Adrenal gland (tissue), 12 donors: ENCODE measurements around the gene CENPS. TPM values are rescaled to one million over a fixed set of nuclear protein-coding genes. Genes with fewer than 3 reads are reported as not detected.

Experiments
- DNase-seq, 7 donors: peaks; one replicate each; pipeline ENCODE4 v3.0.0-alpha.2; 2019 to 2020
- H3K27ac ChIP-seq, 5 donors: fragments of 200-600 bp; sonication (generic) in 4 of 5; 1 replicate in 3 of 5; 2 replicates in 2 of 5; pipeline versions ENCODE4 v1.5.1 to v1.8.0; 2016 to 2020; ENCODE audit warnings: mild to moderate bottlenecking in 1 of 5
- H3K27me3 ChIP-seq: fragments of 200-600 bp; 2 replicates; pipeline ENCODE4 v1.8.0; 2021
- H3K36me3 ChIP-seq, 2 donors: fragments of 200-600 bp; replicated peaks in 1 of 2; 1 replicate in 1 of 2; 2 replicates in 1 of 2; pipeline versions ENCODE4 v1.5.1 to v1.8.0; 2018 to 2022
- H3K4me1 ChIP-seq, 2 donors: fragments of 200-600 bp; replicated peaks in 1 of 2; 1 replicate in 1 of 2; 2 replicates in 1 of 2; pipeline versions ENCODE4 v1.5.1 to v1.8.0; 2018 to 2021
- H3K4me3 ChIP-seq, 4 donors: fragments of 200-600 bp; sonication (generic) in 3 of 4; one replicate each; pipeline ENCODE4 v1.5.1; 2016 to 2018
- H3K9me3 ChIP-seq, 3 donors: fragments of 200-600 bp; sonication (generic) in 1 of 3; replicated peaks in 1 of 3; 1 replicate in 2 of 3; 2 replicates in 1 of 3; pipeline versions ENCODE4 v1.5.1 to v1.8.0; 2016 to 2021
- POLR2A ChIP-seq, 2 donors: fragments of 450-650 bp; IDR thresholded peaks; one replicate each; pipeline ENCODE4 v1.6.1; 2017; ENCODE audit warnings: antibody characterized with exemption in 2 of 2, mild to moderate bottlenecking in 2 of 2, moderate library complexity in 1 of 2
- WGBS, 4 donors: extraction: QIAGEN DNeasy Blood & Tissue Kit in 2 of 4; methylation state at CpG; one replicate each; pipeline versions ENCODE4 v1.1.5 to v1.1.7; 2013 to 2017; 5-methylcytosine and 5-hydroxymethylcytosine counted together
- intact Hi-C, 2 donors: fragments of 100-400 bp; cut with DNase I; formaldehyde crosslinking; loops; one replicate each; pipeline versions ENCODE4 v1.14.1 to v1.15.0; 2022 to 2023
- polyA plus RNA-seq, 3 donors: library from polyadenylated mRNA; stranded (reverse); fragments of 200-250 nt in 2 of 3; fragments of 350-450 nt in 1 of 3; fragmentation: Illumina TruSeq in 1 of 3; extraction: RNeasy Lipid Tissue Mini Kit (QIAGEN cat#74804) in 1 of 3; gene quantifications; one replicate each; pipeline ENCODE4 v1.2.3, GENCODE V29; 2013 to 2014
- total RNA-seq, 9 donors: library from RNA; depleted of rRNA in 4 of 9; stranded (reverse); fragments of >200 nt in 4 of 9; fragments of 120-200 nt in 1 of 9; fragmentation: NEBNext Ultra II Directional in 1 of 9; extraction: Animal tissue kit (Norgen Biotek cat#: 25700) in 1 of 9; gene quantifications; one replicate each; pipeline versions ENCODE4 v1.1.0 to v1.2.4, GENCODE V29; 2013 to 2023
- TF ChIP-seq, protein P1 (sequence below), 6 experiments: fragments of 450-650 bp in 4 of 6; fragments of 200-600 bp in 2 of 6; sonication (generic) in 1 of 6; IDR thresholded peaks; 1 replicate in 5 of 6; 2 replicates in 1 of 6; pipeline versions ENCODE4 v1.5.1 to v1.8.0; 2016 to 2021; ENCODE audit warnings: antibody characterized with exemption in 6 of 6, mild to moderate bottlenecking in 2 of 6, moderate library complexity in 1 of 6
- donor health status: healthy with polysubstance abuse.
- donor health status: Bipolar disorder and iron deficiency.
- donor health status: DM: yes; HTN: yes; CAD: no.
- donor health status: DM: no; HTN: no; CAD: no.
- donor health status: DM: no; HTN: no; CAD: no.
- donor health status: DM: yes; HTN: yes; CAD: no.

CENPS gene
- total and polyA plus RNA-seq, 12 donors: 10.0 to 32.9 (median 18.8) TPM

- no peaks in the 10 kb centered on the region for H3K36me3 ChIP-seq
- H3K27me3 ChIP-seq: no peaks in the 10 kb centered on the region
- no peak overlapping the region for H3K4me3 ChIP-seq
- H3K9me3 ChIP-seq: no peaks in the 10 kb centered on the region
- no peak for TF ChIP-seq POLR2A (IDR thresholded peaks at IDR 0.05)
- TF ChIP-seq, protein P1, sequence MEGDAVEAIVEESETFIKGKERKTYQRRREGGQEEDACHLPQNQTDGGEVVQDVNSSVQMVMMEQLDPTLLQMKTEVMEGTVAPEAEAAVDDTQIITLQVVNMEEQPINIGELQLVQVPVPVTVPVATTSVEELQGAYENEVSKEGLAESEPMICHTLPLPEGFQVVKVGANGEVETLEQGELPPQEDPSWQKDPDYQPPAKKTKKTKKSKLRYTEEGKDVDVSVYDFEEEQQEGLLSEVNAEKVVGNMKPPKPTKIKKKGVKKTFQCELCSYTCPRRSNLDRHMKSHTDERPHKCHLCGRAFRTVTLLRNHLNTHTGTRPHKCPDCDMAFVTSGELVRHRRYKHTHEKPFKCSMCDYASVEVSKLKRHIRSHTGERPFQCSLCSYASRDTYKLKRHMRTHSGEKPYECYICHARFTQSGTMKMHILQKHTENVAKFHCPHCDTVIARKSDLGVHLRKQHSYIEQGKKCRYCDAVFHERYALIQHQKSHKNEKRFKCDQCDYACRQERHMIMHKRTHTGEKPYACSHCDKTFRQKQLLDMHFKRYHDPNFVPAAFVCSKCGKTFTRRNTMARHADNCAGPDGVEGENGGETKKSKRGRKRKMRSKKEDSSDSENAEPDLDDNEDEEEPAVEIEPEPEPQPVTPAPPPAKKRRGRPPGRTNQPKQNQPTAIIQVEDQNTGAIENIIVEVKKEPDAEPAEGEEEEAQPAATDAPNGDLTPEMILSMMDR (IDR thresholded peaks at IDR 0.05): no peak
- no peak for DNase-seq
- WGBS, 4 donors: 87 to 95% (median 93%) methylated on average over 5 of the region's 5 CpGs
- intact Hi-C loops: no loop called here
- no peak overlapping the region for H3K27ac ChIP-seq
- H3K4me1 ChIP-seq: no peaks in the 10 kb centered on the region
Measured at GRCh38 chr1:10440794-10441193, 10.6 kb downstream of the CENPS start.

- no peaks in the 10 kb centered on the region for H3K4me1 ChIP-seq
- intact Hi-C loops: no loop called here
- no peak for DNase-seq
- no peaks in the 10 kb centered on the region for H3K9me3 ChIP-seq
- H3K36me3 ChIP-seq: no peaks in the 10 kb centered on the region
- TF ChIP-seq, protein P1 (IDR thresholded peaks at IDR 0.05): no peak
- no peak for TF ChIP-seq POLR2A (IDR thresholded peaks at IDR 0.05)
- H3K4me3 ChIP-seq: no peak overlapping the region
- H3K27me3 ChIP-seq: no peaks in the 10 kb centered on the region
- H3K27ac ChIP-seq: no peak overlapping the region
- WGBS, 4 donors: 93 to 100% (median 97%) methylated on average over 5 to 6 of the region's 6 CpGs
Measured at GRCh38 chr1:10444248-10444647, 14.0 kb downstream of the CENPS start.

DNA sequence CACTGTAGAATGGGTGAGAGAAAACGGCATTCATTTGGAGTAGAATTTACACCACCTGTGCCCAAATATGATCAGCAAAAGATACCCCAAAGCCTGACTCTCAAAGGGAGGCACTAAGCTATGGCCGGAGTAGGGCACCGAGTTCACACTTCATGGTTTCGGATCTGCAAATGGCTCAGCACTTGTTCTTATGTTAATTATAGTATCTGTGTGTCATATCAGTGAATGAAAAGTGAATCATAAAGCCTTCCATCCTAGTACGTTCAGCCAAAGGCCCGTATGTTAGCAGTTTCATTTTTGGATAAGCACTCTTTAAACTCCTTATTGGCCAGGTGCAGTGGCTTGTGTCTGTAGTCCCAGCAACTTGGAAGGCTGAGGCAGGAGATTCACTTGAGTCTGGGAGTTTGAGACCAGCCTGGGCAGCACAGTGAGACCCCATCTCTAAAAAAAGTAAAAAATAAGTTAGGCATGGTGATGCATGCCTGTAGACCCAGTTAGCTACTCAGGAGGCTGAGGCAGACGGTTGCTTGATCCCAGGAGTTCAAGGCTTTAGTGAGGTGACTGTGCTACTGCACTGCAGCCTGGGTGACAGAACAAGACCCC, 14.7 kb downstream of the CENPS start:
- no peaks in the 10 kb centered on the region for H3K27me3 ChIP-seq
- TF ChIP-seq POLR2A (IDR thresholded peaks at IDR 0.05): no peak
- TF ChIP-seq, protein P1 (IDR thresholded peaks at IDR 0.05): no peak

GRCh38 chr1:10446790-10447422, 16.7 kb downstream of the CENPS start:
- Histone ChIP-seq H3K36me3 (no peaks in the 10 kb centered on the region), H3K27me3 (no peaks in the 10 kb centered on the region), H3K9me3 (no peaks in the 10 kb centered on the region), H3K4me1 (no peaks in the 10 kb centered on the region), H3K27ac (no peak overlapping the region), H3K4me3 (no peak overlapping the region)
- intact Hi-C loops: no loop called here
- 94 to 98% (median 96%) methylated on average over 7 of the region's 7 CpGs for WGBS, 4 donors
- TF ChIP-seq, protein P1 (IDR thresholded peaks at IDR 0.05): no peak
- no peak for TF ChIP-seq POLR2A (IDR thresholded peaks at IDR 0.05)
- no peak for DNase-seq

More for the DNA sequence above, 14.7 kb downstream of the CENPS start:
- Histone ChIP-seq H3K9me3 (no peaks in the 10 kb centered on the region), H3K36me3 (no peaks in the 10 kb centered on the region), H3K4me3 (no peak overlapping the region), H3K27ac (no peak overlapping the region), H3K4me1 (no peaks in the 10 kb centered on the region)
- intact Hi-C loops: no loop called here
- no peak for DNase-seq
- WGBS, 4 donors: 79 to 99% (median 89%) methylated on average over 6 to 7 of the region's 7 CpGs
